T-helper 1 cell (primary cell): ENCODE measurements around the gene VOPP1.

Experiments used
- DNase-seq, 5 donors: peaks; one replicate each; pipeline ENCODE4 v3.0.0-alpha.2; 2012 to 2020

Gene VOPP1

DNA sequence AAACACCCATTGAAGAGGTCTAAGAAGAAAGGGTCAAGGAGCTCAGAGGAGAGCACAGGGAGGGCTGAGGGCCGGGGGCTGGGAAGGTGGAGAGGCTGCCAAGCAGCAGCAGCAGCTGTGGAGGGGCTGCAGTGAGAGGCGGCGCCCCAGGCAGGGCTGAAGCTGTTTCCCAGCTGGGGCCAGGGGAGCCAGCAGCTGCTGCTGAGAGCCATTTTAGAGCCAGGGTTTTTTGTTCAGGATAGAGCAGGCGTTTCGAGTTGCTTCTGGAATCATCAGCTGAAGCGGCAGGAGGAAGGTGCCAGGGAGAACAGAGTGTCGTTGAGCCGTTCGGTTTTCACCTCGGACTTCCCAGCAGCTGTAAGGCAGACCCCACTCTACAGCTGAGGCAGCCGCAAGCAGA, 144.5 kb downstream of the VOPP1 start:
- DNase-seq = no peak

DNA sequence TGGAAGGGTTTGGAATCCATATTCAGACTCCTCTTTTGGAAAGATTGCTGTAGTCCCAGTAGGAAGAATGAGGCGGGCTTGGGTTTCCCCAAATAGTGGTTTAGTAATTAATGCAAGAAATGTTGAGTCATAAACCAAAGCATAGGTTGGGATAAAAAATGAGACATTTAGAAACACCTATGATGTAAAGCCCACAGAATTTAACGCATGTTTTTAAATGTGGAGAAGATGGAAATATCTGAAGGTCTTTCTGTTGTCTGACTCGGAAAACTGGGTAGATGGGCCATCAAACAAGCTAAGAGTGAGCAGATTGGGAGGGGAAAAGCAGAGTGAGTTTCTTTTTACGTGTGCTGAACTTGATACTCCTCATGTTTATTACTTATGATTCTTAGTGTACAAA, 145.0 kb downstream of the VOPP1 start:
- no peak for DNase-seq

DNA sequence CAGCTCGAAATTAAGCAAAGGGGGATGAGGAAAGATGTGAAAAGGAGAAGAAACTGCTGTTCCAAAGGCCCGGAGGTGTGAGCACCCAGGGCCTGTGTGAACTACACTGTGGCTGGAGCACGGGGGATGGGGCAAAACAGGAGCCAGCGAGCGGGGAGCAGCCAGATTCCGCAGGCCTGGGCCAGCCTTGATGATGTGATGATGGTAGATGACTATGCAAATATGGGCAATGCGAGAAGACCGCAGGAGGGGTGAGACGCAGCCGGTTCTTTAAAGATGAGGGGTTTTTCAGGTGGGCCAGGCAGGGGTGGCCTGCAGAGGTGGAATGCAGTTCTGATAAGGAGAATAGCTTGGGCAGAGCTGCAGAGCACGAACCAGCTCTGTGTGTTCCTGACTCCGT, 145.6 kb downstream of the VOPP1 start:
- DNase-seq = no peak

DNA sequence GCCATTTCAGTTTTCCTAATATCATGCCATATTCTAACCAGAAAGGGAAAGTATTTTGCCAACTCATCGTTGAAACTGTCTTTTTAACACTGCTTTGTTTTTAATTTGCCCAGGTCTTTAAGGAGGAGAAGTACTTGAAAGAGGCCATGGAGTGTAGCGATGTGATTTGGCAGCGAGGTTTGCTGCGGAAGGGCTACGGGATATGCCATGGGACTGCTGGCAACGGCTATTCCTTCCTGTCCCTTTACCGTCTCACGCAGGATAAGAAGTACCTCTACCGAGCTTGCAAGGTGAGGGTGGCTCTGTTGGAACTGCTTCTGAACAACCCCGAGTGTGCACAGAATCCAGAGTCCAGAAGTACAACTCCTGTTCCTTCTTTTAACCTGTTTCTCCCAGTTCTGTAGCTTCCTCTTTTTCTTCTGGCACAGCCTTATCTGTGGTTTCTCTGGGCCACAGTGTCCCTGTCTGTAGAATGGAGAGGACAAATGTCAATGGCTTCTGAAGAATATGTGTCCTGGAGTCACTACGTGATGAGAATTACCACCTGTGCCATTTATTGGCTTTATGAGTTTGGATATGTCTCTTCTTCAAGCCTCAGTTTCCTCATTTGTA, 147.1 kb downstream of the VOPP1 start:
- DNase-seq = no peak

DNA sequence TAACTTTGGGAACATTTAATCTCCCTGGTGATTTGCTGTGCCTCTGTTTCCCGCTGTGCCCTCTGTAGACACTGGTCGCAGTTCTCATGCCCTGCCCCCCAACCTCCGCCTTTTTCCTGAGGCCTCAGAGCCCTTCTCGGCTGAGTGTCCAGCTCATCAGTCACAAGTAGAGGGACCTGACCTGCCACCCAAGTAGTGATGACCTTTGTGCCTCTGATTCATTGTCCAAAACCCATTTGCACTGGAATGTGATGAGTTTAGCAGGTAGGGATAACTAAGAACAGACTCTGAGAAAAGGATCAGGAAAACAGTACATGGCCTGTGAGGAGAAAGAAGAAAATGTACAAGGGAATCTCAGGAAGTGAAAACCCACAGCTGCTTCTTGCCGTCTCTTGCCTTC, 148.4 kb downstream of the VOPP1 start:
- DNase-seq = no peak

DNA sequence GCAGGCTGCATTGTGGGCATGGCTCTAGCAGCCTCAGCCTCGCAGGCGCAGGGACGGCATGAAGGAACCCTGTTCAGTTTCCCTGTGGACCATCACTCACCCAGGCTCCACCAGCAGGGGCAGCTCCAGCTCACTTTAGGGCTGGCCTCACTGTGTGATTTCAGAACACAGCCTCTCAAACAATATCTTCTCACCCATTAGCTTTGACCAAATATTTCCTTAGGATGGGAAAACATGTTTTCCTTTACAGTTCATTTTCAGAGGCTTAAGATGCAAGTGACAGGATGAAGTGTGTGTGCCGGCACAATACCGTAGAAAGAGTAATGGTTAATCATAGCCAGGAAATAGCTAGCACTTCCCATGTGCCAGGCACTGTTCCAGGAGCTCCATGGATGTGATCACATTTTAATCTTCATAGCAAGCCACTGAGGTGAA, 149.0 kb downstream of the VOPP1 start:
- no peak for DNase-seq
